SK-N-SH (cell line): Measurements from ENCODE around the gene TSGA10IP. TPM values are rescaled to one million over a fixed set of nuclear protein-coding genes. Genes with fewer than 3 reads are reported as not detected.

ENCODE experiments used
- CTCF ChIA-PET: fragments of 300-600, 350-600 bp; formaldehyde crosslinking; extraction: SDS; loops from one replicate; lab custom pipeline; 2021; lab: Yijun Ruan, JAX
- POLR2A ChIA-PET: fragments of 350-600 bp; sonication (Branson Sonifier 250); formaldehyde crosslinking; extraction: SDS; loops from one replicate; lab custom pipeline; 2020; ENCODE audit warnings: antibody characterized with exemption, inconsistent platforms; lab: Yijun Ruan, JAX
- DNase-seq: peaks from one replicate; pipeline ENCODE4 v3.0.0; 2012
- H2AFZ ChIP-seq: fragments of 200-600 bp; sonication (generic); 2 replicates; pipeline ENCODE4 v1.8.1; 2016; ENCODE audit warnings: antibody characterized with exemption, mild to moderate bottlenecking, low read depth
- H3F3A ChIP-seq: fragments of 200-600 bp; sonication (generic); replicated peaks from 2 replicates; pipeline ENCODE3; 2016; ENCODE audit warnings: antibody characterized with exemption, mild to moderate bottlenecking; ENCODE audit not compliant: insufficient read depth
- H3K27ac ChIP-seq, 2 experiments: fragments of 200-500 bp in 1 of 2; fragments of 200-600 bp in 1 of 2; sonication (Bioruptor generic) in 1 of 2; sonication (generic), shearing (Covaris generic) in 1 of 2; 2 replicates each; pipeline versions ENCODE4 v1.5.1 to v1.6.1; 2014 to 2016; ENCODE audit warnings: low read depth in 2 of 2, inconsistent platforms in 1 of 2, low read length in 1 of 2, mild to moderate bottlenecking in 1 of 2, mixed read lengths in 1 of 2
- H3K27me3 ChIP-seq: fragments of 200-600 bp; sonication (generic), shearing (Covaris generic); 2 replicates; pipeline ENCODE4 v1.6.1; 2016; ENCODE audit warnings: mixed run types; ENCODE audit not compliant: insufficient read depth
- H3K36me3 ChIP-seq, 2 experiments: fragments of 200-500 bp in 1 of 2; fragments of 200-600 bp in 1 of 2; sonication (Bioruptor generic) in 1 of 2; sonication (generic) in 1 of 2; replicated peaks in 1 of 2; 2 replicates each; pipeline versions ENCODE3 to v1.5.1; 2014 to 2016; ENCODE audit warnings: low read length in 1 of 2, mild to moderate bottlenecking in 1 of 2; ENCODE audit not compliant: insufficient read depth in 2 of 2, control insufficient read depth in 1 of 2
- H3K4me1 ChIP-seq, 2 experiments: fragments of 200-500 bp in 1 of 2; fragments of 200-600 bp in 1 of 2; sonication (Bioruptor generic) in 1 of 2; sonication (generic), shearing (Covaris generic) in 1 of 2; 2 replicates each; pipeline versions ENCODE4 v1.5.1 to v1.6.1; 2014 to 2016; ENCODE audit warnings: low read depth in 1 of 2, low read length in 1 of 2, mixed run types in 1 of 2; ENCODE audit not compliant: insufficient read depth in 2 of 2, control insufficient read depth in 1 of 2
- H3K4me2 ChIP-seq: fragments of 200-600 bp; sonication (generic), shearing (Covaris generic); 2 replicates; pipeline ENCODE4 v1.6.1; 2017; ENCODE audit warnings: mixed run types
- H3K4me3 ChIP-seq, 2 experiments: fragments of 200-500 bp in 1 of 2; fragments of 200-600 bp in 1 of 2; sonication (Bioruptor generic) in 1 of 2; sonication (generic), shearing (Covaris generic) in 1 of 2; 2 replicates each; pipeline versions ENCODE4 v1.5.1 to v1.8.1; 2014 to 2016; ENCODE audit warnings: low read depth in 2 of 2, inconsistent platforms in 1 of 2, low read length in 1 of 2, mild to moderate bottlenecking in 1 of 2, mixed read lengths in 1 of 2, moderate library complexity in 1 of 2
- H3K79me2 ChIP-seq: fragments of 200-600 bp; sonication (generic); 2 replicates; pipeline ENCODE4 v1.8.1; 2017; ENCODE audit warnings: mild to moderate bottlenecking; ENCODE audit not compliant: insufficient read depth
- H3K9ac ChIP-seq: fragments of 200-600 bp; sonication (generic); 2 replicates; pipeline ENCODE4 v1.6.1; 2017; ENCODE audit warnings: mixed run types
- H3K9me2 ChIP-seq: fragments of 200-600 bp; sonication (generic); 2 replicates; pipeline ENCODE4 v1.6.1; 2017; ENCODE audit warnings: mixed run types
- H3K9me3 ChIP-seq: fragments of 200-600 bp; sonication (generic); 2 replicates; pipeline ENCODE4 v1.6.1; 2017; ENCODE audit warnings: mixed run types, mild to moderate bottlenecking, moderate library complexity
- H4K20me1 ChIP-seq: fragments of 200-600 bp; sonication (generic); 2 replicates; pipeline ENCODE4 v1.6.1; 2017; ENCODE audit warnings: mild to moderate bottlenecking, mixed run types; ENCODE audit not compliant: insufficient read depth
- CHD2 ChIP-seq: fragments of 150-350 bp; IDR thresholded peaks from 2 replicates; pipeline ENCODE4 v1.6.1; 2018; ENCODE audit warnings: low read length; ENCODE audit not compliant: partially characterized antibody
- ELF1 ChIP-seq: IDR thresholded peaks from 2 replicates; pipeline ENCODE4 v1.4.0; 2012
- FOSL2 ChIP-seq: IDR thresholded peaks from 2 replicates; pipeline ENCODE4 v1.4.0; 2012; ENCODE audit warnings: low read depth, mild to moderate bottlenecking, moderate library complexity, borderline replicate concordance
- FOXJ3 ChIP-seq: sonication (generic); formaldehyde crosslinking; IDR thresholded peaks from 2 replicates; pipeline ENCODE4 v1.5.1; 2020; ENCODE audit warnings: mild to moderate bottlenecking, missing genetic modification reagents
- FOXM1 ChIP-seq: IDR thresholded peaks from 2 replicates; pipeline ENCODE4 v1.4.0; 2012; ENCODE audit warnings: low read depth, mild to moderate bottlenecking
- IRF3 ChIP-seq: fragments of 150-350 bp; IDR thresholded peaks from 2 replicates; pipeline ENCODE4 v1.6.1; 2016; ENCODE audit warnings: mild to moderate bottlenecking, low read depth, low read length
- MEF2A ChIP-seq: IDR thresholded peaks from 2 replicates; pipeline ENCODE4 v1.4.0; 2012; ENCODE audit warnings: low read depth, borderline replicate concordance
- RAD21 ChIP-seq: IDR thresholded peaks from 2 replicates; pipeline ENCODE4 v1.6.1; 2012; ENCODE audit warnings: mild to moderate bottlenecking, low read length
- REST ChIP-seq: IDR thresholded peaks from 2 replicates; pipeline ENCODE4 v1.6.1; 2012; ENCODE audit warnings: mild to moderate bottlenecking, low read depth, low read length, moderate library complexity
- RFX5 ChIP-seq: IDR thresholded peaks from 2 replicates; pipeline ENCODE4 v1.6.1; 2012; ENCODE audit warnings: mild to moderate bottlenecking, improper control_type of control experiment, low read length
- RXRA ChIP-seq: IDR thresholded peaks from 2 replicates; pipeline ENCODE4 v1.4.0; 2012; ENCODE audit warnings: low read depth, mild to moderate bottlenecking, borderline replicate concordance
- TAF1 ChIP-seq: IDR thresholded peaks from 2 replicates; pipeline ENCODE4 v1.6.1; 2012; ENCODE audit warnings: low read depth, mild to moderate bottlenecking, low read length, moderate library complexity, borderline replicate concordance
- TEAD4 ChIP-seq: IDR thresholded peaks from 2 replicates; pipeline ENCODE4 v1.4.0; 2012; ENCODE audit warnings: mild to moderate bottlenecking, borderline replicate concordance; ENCODE audit not compliant: insufficient read depth
- ZBTB33 ChIP-seq: IDR thresholded peaks from 2 replicates; pipeline ENCODE4 v1.4.0; 2012; ENCODE audit warnings: low read depth, borderline replicate concordance
- WGBS: methylation state at CpG from one replicate; pipeline ENCODE4 v1.1.6; 2017; ENCODE audit warnings: low lambda C conversion rate; 5-methylcytosine and 5-hydroxymethylcytosine counted together
- polyA plus RNA-seq, 3 experiments: library from polyadenylated mRNA; depleted of rRNA; stranded (reverse); fragments of >200 nt; gene quantifications; 2 replicates each; pipeline ENCODE4 v1.2.3, GENCODE V29; 2012
- TF ChIP-seq, protein P1 (sequence below): IDR thresholded peaks from 2 replicates; pipeline ENCODE4; 2012
- TF ChIP-seq, protein P2 (sequence below): fragments of 200-600 bp; sonication (generic); IDR thresholded peaks from 2 replicates; pipeline ENCODE4 v1.6.1; 2017; ENCODE audit warnings: antibody characterized with exemption, mild to moderate bottlenecking, moderate library complexity

TSGA10IP gene
- polyA plus RNA-seq, 1 of the 3 experiments (the other 2 are of a cell fraction): not detected

GRCh38 chr11:65944767-65945166 lies 513 bp upstream of the TSGA10IP start:
- no peak overlapping the region for H3K4me2 ChIP-seq
- no peak overlapping the region for H3K4me3 ChIP-seq
- no peaks in the 10 kb centered on the region for H4K20me1 ChIP-seq
- TF ChIP-seq FOXM1 (no peak), FOXJ3 (no peak), MEF2A (no peak), CHD2 (no peak), TEAD4 (no peak), RFX5 (no peak), IRF3 (no peak), TAF1 (no peak), ZBTB33 (no peak), REST (no peak), RXRA (no peak), FOSL2 (no peak), RAD21 (no peak), ELF1 (no peak)
- TF ChIP-seq, protein P1, sequence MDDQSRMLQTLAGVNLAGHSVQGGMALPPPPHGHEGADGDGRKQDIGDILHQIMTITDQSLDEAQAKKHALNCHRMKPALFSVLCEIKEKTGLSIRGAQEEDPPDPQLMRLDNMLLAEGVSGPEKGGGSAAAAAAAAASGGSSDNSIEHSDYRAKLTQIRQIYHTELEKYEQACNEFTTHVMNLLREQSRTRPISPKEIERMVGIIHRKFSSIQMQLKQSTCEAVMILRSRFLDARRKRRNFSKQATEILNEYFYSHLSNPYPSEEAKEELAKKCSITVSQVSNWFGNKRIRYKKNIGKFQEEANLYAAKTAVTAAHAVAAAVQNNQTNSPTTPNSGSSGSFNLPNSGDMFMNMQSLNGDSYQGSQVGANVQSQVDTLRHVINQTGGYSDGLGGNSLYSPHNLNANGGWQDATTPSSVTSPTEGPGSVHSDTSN: no peak
- TF ChIP-seq, protein P2, sequence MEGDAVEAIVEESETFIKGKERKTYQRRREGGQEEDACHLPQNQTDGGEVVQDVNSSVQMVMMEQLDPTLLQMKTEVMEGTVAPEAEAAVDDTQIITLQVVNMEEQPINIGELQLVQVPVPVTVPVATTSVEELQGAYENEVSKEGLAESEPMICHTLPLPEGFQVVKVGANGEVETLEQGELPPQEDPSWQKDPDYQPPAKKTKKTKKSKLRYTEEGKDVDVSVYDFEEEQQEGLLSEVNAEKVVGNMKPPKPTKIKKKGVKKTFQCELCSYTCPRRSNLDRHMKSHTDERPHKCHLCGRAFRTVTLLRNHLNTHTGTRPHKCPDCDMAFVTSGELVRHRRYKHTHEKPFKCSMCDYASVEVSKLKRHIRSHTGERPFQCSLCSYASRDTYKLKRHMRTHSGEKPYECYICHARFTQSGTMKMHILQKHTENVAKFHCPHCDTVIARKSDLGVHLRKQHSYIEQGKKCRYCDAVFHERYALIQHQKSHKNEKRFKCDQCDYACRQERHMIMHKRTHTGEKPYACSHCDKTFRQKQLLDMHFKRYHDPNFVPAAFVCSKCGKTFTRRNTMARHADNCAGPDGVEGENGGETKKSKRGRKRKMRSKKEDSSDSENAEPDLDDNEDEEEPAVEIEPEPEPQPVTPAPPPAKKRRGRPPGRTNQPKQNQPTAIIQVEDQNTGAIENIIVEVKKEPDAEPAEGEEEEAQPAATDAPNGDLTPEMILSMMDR: no peak
- H3K36me3 ChIP-seq: no peaks in the 10 kb centered on the region
- no peak overlapping the region for H2AFZ ChIP-seq
- peaks cover 12% of the 10 kb centered on the region for H3F3A ChIP-seq
- H3K9ac ChIP-seq: no peak overlapping the region
- H3K9me3 ChIP-seq: no peaks in the 10 kb centered on the region
- POLR2A ChIA-PET: no interaction called here
- 89% methylated on average over 8 of the region's 8 CpGs for WGBS
- H3K27me3 ChIP-seq: no peaks in the 10 kb centered on the region
- no peaks in the 10 kb centered on the region for H3K79me2 ChIP-seq
- peaks cover 0 to 12% of the 10 kb centered on the region in 2 experiments; a peak in 1 of 4 replicates for H3K4me1 ChIP-seq
- DNase-seq: no peak
- H3K9me2 ChIP-seq: no peaks in the 10 kb centered on the region
- CTCF ChIA-PET: interaction anchor here (1.0 kb wide), 1 partner anchor 124 kb away, joined by 3 read pairs; no protein-coding TSS in a partner anchor
- H3K27ac ChIP-seq: no peak overlapping the region
